Panc1 (cell line): ENCODE measurements around the gene CHST15.

Source experiments
- CTCF ChIP-seq: fragments of 450-650 bp; IDR thresholded peaks from 2 replicates; pipeline ENCODE4 v1.5.1; 2017; ENCODE audit warnings: mild to moderate bottlenecking
- POLR2AphosphoS5 ChIP-seq: IDR thresholded peaks from 2 replicates; pipeline ENCODE4 v1.6.1; 2012; ENCODE audit warnings: mild to moderate bottlenecking, low read depth, low read length, moderate library complexity
- REST ChIP-seq, 2 experiments: IDR thresholded peaks; 2 replicates each; pipeline ENCODE4 v1.6.1; 2011 to 2012; ENCODE audit warnings: low read depth in 2 of 2, control low read depth in 1 of 2, low read length in 1 of 2, mild to moderate bottlenecking in 1 of 2, moderate library complexity in 1 of 2; ENCODE audit not compliant: insufficient read depth in 1 of 2
- SIN3A ChIP-seq: IDR thresholded peaks from 2 replicates; pipeline ENCODE4 v1.6.1; 2012; ENCODE audit warnings: low read depth, mild to moderate bottlenecking, low read length, moderate library complexity, borderline replicate concordance; ENCODE audit not compliant: insufficient read depth
- TCF7L2 ChIP-seq: IDR thresholded peaks from 2 replicates; pipeline ENCODE4 v1.6.1; 2011; ENCODE audit warnings: mild to moderate bottlenecking, low read depth, low read length, inconsistent platforms

- TF ChIP-seq CTCF: no peak
- no peak for TF ChIP-seq REST (IDR thresholded peaks at IDR 0.05; ENCODE audit: insufficient read depth in 1 of 2, low read depth in 2 of 2, low read length in 1 of 2)
- no peak for TF ChIP-seq POLR2AphosphoS5
- no peak for TF ChIP-seq SIN3A
- TF ChIP-seq TCF7L2: no peak
These were observed 6.2 kb upstream of the CHST15 start for GRCh38 chr10:124099604-124100003.
